Activated B cell treated with CpG ODN at 0.5 μM for 24 hours (primary cell): ENCODE results near the gene LIPC. TPM values are rescaled to one million over a fixed set of nuclear protein-coding genes. Genes with fewer than 3 reads are reported as not detected.

ENCODE experiments used
- ATAC-seq: fragments of 200-7000 bp; cut with Tn5 transposase; one replicate; pipeline ENCODE4 v1.10.0; 2021; ENCODE audit warnings: low read depth, mild to moderate bottlenecking, moderate library complexity
- CTCF ChIA-PET: fragments of 350-600 bp; sonication (Branson Sonifier 250); formaldehyde crosslinking; loops from one replicate; lab custom pipeline; 2021; ENCODE audit warnings: antibody characterized with exemption; lab: Charles Lee
- POLR2A ChIA-PET: fragments of 350-600 bp; sonication (Branson Sonifier 250); formaldehyde crosslinking; loops from one replicate; lab custom pipeline; 2021; ENCODE audit warnings: antibody characterized with exemption; lab: Charles Lee
- DNase-seq: peaks from one replicate; pipeline ENCODE4 v3.0.0; 2022
- H3K27ac Mint-ChIP-seq: one replicate; pipeline ENCODE4 v1.8.0; 2020; ENCODE audit warnings: mixed read lengths
- H3K27me3 Mint-ChIP-seq: one replicate; pipeline ENCODE4 v1.8.0; 2021; ENCODE audit warnings: mixed read lengths
- H3K36me3 Mint-ChIP-seq: one replicate; pipeline ENCODE4 v1.8.0; 2021; ENCODE audit warnings: low read depth, mixed read lengths
- H3K4me1 Mint-ChIP-seq: one replicate; pipeline ENCODE4 v1.8.0; 2021; ENCODE audit warnings: mixed read lengths
- H3K4me3 Mint-ChIP-seq: one replicate; pipeline ENCODE4 v1.8.0; 2020; ENCODE audit warnings: mild to moderate bottlenecking, mixed read lengths
- H3K9me3 Mint-ChIP-seq: one replicate; pipeline ENCODE4 v1.8.0; 2020; ENCODE audit warnings: mixed read lengths
- intact Hi-C: fragments of 100-400 bp; cut with micrococcal nuclease; formaldehyde crosslinking; loops from one replicate; pipeline ENCODE4 v1.15.1; 2024
- total RNA-seq: library from RNA; stranded (reverse); gene quantifications from 2 replicates; pipeline ENCODE4 v1.2.3, GENCODE V29; 2022
- TF ChIP-seq, protein P1 (sequence below): fragments of 200-600 bp; IDR thresholded peaks from one replicate; pipeline ENCODE4 v1.8.0; 2022; ENCODE audit warnings: antibody characterized with exemption, mild to moderate bottlenecking

LIPC gene
- total RNA-seq, 1 donor from 2014 or later, result not detected

DNA sequence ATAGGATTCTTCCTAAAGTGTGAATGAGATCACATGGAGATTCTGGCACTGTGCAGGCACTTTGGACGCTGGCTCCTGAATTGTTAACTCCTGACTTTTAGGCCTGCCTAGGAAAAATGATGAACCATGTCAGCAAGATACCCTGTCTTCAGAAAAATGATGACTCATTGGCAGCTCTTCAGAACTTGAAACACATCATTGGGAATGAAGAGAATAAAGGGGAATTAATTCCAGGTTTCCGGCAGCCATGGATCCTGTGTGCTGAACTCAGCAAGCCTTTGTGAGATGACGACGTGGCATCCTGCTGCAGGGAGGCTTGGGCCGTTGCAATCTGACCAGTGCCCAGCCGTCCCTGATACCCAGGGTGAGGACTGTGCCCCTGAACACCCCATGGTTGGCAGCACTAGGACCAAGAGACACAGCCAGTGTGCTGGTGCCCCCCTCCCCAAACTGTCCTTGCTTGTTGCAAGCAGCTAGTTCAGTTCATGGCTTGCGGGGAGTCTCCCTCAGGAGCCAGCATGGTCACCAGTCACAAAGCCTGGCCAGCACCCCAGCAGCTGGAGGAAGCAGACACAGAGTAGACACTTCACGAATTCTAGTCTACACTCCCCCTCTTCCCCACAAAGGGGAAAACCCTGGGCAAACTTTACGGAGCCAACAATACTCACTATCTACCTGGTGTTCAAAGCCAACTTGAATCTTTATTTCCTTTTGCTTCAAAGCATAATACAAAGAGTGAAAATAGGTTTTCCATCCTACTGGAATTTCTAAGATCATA lies 7.8 kb upstream of the LIPC start:
- TF ChIP-seq, protein P1, sequence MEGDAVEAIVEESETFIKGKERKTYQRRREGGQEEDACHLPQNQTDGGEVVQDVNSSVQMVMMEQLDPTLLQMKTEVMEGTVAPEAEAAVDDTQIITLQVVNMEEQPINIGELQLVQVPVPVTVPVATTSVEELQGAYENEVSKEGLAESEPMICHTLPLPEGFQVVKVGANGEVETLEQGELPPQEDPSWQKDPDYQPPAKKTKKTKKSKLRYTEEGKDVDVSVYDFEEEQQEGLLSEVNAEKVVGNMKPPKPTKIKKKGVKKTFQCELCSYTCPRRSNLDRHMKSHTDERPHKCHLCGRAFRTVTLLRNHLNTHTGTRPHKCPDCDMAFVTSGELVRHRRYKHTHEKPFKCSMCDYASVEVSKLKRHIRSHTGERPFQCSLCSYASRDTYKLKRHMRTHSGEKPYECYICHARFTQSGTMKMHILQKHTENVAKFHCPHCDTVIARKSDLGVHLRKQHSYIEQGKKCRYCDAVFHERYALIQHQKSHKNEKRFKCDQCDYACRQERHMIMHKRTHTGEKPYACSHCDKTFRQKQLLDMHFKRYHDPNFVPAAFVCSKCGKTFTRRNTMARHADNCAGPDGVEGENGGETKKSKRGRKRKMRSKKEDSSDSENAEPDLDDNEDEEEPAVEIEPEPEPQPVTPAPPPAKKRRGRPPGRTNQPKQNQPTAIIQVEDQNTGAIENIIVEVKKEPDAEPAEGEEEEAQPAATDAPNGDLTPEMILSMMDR, result no peak
- no peak overlapping the region for H3K27ac Mint-ChIP-seq
- H3K9me3 Mint-ChIP-seq, result no peaks in the 10 kb centered on the region
- intact Hi-C loops, result no loop called here
- ATAC-seq (no peak), DNase-seq (no peak)
- no peaks in the 10 kb centered on the region for H3K36me3 Mint-ChIP-seq
- H3K27me3 Mint-ChIP-seq, result no peaks in the 10 kb centered on the region
- no peaks in the 10 kb centered on the region for H3K4me1 Mint-ChIP-seq
- no peak overlapping the region for H3K4me3 Mint-ChIP-seq
- POLR2A ChIA-PET, result no interaction called here
- CTCF ChIA-PET, result no interaction called here

DNA sequence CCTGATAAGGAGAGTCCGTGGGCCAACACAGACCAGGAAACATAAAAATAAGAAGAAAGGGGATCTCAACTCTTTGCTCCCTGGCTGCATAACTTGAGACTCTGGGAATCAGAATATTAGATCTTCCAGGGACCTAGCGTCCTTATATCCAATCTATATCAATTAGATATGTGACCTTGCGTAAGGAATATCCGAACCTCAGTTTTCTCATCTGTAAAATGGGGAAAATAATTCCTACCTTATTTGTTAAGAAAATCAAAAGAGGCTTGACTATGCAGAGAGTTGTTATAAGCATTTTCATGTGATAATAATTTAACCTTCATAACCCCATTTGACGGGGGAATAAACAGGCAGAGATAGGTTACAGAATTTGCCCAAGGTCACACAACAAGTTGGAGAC lies 7.1 kb upstream of the LIPC start:
- H3K9me3 Mint-ChIP-seq, result no peaks in the 10 kb centered on the region
- POLR2A ChIA-PET, result no interaction called here

DNA sequence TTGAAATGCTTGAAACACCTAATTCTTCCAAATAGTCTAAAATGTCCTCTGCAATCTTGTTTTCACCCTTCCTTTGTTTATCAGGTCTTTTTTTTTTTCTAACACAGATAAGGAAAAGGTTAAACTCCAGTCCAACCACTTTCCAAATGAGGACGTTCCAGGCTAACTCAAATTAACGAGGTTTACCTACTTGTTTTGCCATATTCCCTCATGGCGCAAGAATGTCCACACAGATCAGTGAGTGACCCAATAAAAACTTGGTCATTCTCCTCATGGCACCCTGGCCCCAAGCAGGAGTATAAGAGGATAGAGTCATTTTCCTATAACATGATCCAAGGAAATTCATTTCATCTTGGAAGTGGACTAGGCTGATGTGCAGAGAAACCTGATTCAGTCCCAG lies 6.6 kb upstream of the LIPC start:
- intact Hi-C loops, result no loop called here
- CTCF ChIA-PET, result no interaction called here
- H3K4me3 Mint-ChIP-seq, result no peak overlapping the region
- TF ChIP-seq, protein P1, result no peak
- no peaks in the 10 kb centered on the region for H3K9me3 Mint-ChIP-seq
- H3K27me3 Mint-ChIP-seq, result peaks cover 2% of the 10 kb centered on the region
- ATAC-seq, result no peak
- no peak overlapping the region for H3K27ac Mint-ChIP-seq
- no peaks in the 10 kb centered on the region for H3K36me3 Mint-ChIP-seq
- no peaks in the 10 kb centered on the region for H3K4me1 Mint-ChIP-seq
- POLR2A ChIA-PET, result no interaction called here
- no peak for DNase-seq

More for the DNA sequence above, 7.1 kb upstream of the LIPC start:
- no peaks in the 10 kb centered on the region for H3K36me3 Mint-ChIP-seq
- H3K27ac Mint-ChIP-seq, result no peak overlapping the region
- no peak overlapping the region for H3K4me3 Mint-ChIP-seq
- CTCF ChIA-PET, result no interaction called here
- no peaks in the 10 kb centered on the region for H3K4me1 Mint-ChIP-seq
- DNase-seq (no peak), ATAC-seq (no peak)
- TF ChIP-seq, protein P1, result no peak
- intact Hi-C loops, result no loop called here
- peaks cover 2% of the 10 kb centered on the region for H3K27me3 Mint-ChIP-seq

DNA sequence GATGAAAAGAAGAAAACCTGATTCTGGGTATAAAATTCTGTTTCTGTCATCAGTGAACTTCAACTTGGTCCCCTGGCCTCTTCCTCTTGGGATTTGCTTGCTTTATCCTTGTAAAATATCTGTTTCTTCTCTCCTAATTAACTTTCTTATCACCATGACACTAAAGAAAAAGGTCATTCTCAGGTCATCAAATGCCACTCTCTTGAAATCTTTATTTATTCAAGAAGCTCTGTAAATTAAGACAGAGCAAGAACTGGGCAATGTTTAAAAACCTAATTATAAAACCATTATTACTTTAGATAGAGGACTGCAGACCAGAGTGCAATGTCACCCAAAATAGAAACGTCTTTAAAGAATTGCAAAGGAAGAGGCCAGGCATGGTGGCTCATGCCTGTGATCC lies 6.0 kb upstream of the LIPC start:
- Mint-ChIP-seq H3K9me3 (no peaks in the 10 kb centered on the region), H3K4me1 (no peaks in the 10 kb centered on the region), H3K4me3 (no peak overlapping the region), H3K36me3 (no peaks in the 10 kb centered on the region), H3K27ac (no peak overlapping the region), H3K27me3 (peaks cover 2% of the 10 kb centered on the region)
- TF ChIP-seq, protein P1, result no peak
- intact Hi-C loops, result no loop called here
- no peak for ATAC-seq
- DNase-seq, result no peak
- POLR2A ChIA-PET, result no interaction called here
- CTCF ChIA-PET, result no interaction called here

DNA sequence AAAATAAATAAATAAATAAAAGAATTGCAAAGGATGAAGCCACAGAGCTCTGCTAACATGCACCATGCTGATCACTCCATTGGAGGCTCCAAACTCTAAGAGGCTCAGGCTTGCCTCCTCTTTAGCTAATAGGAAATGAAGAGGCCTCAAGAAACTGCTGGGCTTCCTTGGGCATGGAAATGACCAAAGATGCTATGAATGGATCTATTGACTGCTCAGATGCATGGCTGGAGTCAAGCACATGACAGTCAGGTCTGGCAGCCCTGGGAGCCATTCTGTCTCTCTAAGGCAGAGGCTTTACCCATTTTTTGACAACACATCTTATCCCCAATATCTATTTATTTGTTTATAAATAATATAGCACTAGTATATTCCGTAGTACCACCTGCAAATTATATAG lies 5.3 kb upstream of the LIPC start:
- DNase-seq (no peak), ATAC-seq (no peak)
- H3K9me3 Mint-ChIP-seq, result no peaks in the 10 kb centered on the region
- TF ChIP-seq, protein P1, result no peak
- no peaks in the 10 kb centered on the region for H3K36me3 Mint-ChIP-seq
- no peaks in the 10 kb centered on the region for H3K4me1 Mint-ChIP-seq
- ChIA-PET CTCF (no interaction called here), POLR2A (no interaction called here)
- H3K27ac Mint-ChIP-seq, result no peak overlapping the region
- no peak overlapping the region for H3K4me3 Mint-ChIP-seq
- intact Hi-C loops, result no loop called here
- peaks cover 2% of the 10 kb centered on the region for H3K27me3 Mint-ChIP-seq
